ENCODE data around the gene PLK3. TPM values are rescaled to one million over a fixed set of nuclear protein-coding genes. Genes with fewer than 3 reads are reported as not detected.
"Not testable (repeated sequence)": the region's sequence is repeated elsewhere in the genome, so short reads cannot be mapped to it uniquely, and the experiment has no call there.

Gene PLK3
- total RNA-seq, 2 donors from 2014 or later, result 103 to 142 TPM

DNA sequence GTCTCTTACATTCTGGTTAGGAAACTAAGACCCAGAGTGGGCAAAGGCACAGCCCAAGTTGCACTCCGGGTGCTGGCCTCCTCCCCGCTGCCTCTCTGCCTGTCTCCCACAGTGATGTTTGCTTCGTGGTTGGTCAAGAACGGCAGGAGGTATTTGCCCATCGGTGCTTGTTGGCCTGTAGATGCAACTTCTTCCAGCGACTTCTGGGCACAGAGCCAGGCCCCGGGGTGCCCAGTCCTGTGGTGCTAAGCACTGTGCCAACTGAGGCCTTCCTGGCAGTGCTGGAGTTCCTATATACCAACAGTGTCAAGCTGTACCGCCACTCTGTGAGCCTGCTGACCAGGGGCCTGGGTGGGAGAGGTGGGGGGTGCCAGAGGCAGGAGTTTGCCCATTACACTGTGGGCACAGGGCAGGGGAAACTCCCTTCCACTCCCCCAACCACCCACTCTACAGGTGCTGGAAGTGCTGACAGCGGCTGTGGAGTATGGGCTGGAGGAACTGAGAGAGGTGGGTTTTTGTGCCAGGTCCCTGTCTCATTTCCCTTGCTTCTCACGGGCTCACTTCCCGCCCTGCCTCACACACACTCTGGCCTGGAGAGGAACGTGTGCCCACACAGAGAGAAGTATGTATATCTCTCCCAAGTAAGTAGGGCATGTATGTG lies 10.1 kb downstream of the PLK3 start:
- Histone ChIP-seq H3K27me3 (replicated peaks; ENCODE audit: insufficient read depth) (no peaks in the 10 kb centered on the region), H3K4me1 (ENCODE audit: control insufficient read depth in 1 of 2, low read depth in 2 of 2) (peaks cover 54 to 82% of the 10 kb centered on the region in 2 donors), H3K4me3 (peak overlapping the region; percentile 59), H3K9me3 (no peaks in the 10 kb centered on the region), H3K36me3 (peaks cover 17% of the 10 kb centered on the region), H3K27ac (peak overlapping the region; percentile 99 to 100)
- DNase-seq (ENCODE audit: low spot score) (no peak), ATAC-seq (ENCODE audit: insufficient number of reproducible peaks, low FRiP score, low read depth) (no peak)
- TF ChIP-seq, protein P1, sequence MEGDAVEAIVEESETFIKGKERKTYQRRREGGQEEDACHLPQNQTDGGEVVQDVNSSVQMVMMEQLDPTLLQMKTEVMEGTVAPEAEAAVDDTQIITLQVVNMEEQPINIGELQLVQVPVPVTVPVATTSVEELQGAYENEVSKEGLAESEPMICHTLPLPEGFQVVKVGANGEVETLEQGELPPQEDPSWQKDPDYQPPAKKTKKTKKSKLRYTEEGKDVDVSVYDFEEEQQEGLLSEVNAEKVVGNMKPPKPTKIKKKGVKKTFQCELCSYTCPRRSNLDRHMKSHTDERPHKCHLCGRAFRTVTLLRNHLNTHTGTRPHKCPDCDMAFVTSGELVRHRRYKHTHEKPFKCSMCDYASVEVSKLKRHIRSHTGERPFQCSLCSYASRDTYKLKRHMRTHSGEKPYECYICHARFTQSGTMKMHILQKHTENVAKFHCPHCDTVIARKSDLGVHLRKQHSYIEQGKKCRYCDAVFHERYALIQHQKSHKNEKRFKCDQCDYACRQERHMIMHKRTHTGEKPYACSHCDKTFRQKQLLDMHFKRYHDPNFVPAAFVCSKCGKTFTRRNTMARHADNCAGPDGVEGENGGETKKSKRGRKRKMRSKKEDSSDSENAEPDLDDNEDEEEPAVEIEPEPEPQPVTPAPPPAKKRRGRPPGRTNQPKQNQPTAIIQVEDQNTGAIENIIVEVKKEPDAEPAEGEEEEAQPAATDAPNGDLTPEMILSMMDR (IDR thresholded peaks at IDR 0.05), result no peak

GRCh38 chr1:44810762-44811105 lies 10.6 kb downstream of the PLK3 start:
- Histone ChIP-seq H3K27ac (peak overlapping the region; percentile 99 to 100), H3K4me1 (ENCODE audit: control insufficient read depth in 1 of 2, low read depth in 2 of 2) (peaks cover 53 to 77% of the 10 kb centered on the region in 2 donors), H3K36me3 (peaks cover 12% of the 10 kb centered on the region), H3K4me3 (peak overlapping the region; percentile 59)
- not testable (repeated sequence) for ATAC-seq (ENCODE audit: insufficient number of reproducible peaks, low FRiP score, low read depth); H3K27me3 ChIP-seq (replicated peaks; ENCODE audit: insufficient read depth); DNase-seq (ENCODE audit: low spot score); H3K9me3 ChIP-seq

DNA sequence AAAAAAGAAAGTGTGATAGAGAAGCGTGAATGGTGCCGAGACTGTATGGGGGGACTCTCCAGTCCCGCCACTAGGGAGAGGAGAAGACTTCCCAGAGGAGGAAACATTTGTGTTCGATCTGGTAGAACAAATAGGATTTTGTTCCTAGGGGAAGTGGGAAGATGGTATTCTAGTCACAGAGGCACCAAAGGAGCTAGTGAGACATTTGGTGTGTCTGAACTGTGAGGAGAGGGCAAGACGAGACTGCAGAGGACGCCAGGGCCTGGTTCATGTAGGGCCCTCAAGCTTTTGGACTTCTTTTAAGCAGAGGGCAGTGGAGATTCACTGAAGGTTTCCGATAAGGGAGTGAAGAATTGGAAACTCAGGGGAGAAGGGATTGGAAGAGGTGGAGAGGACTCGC lies 11.1 kb downstream of the PLK3 start:
- TF ChIP-seq, protein P1 (IDR thresholded peaks at IDR 0.05), result no peak
- peak overlapping the region; percentile 2 for H3K4me3 ChIP-seq
- peaks cover 48 to 72% of the 10 kb centered on the region in 2 donors for H3K4me1 ChIP-seq (ENCODE audit: control insufficient read depth in 1 of 2, low read depth in 2 of 2)
- H3K36me3 ChIP-seq, result peaks cover 8% of the 10 kb centered on the region
- DNase-seq (ENCODE audit: low spot score) (no peak), ATAC-seq (ENCODE audit: insufficient number of reproducible peaks, low FRiP score, low read depth) (no peak)
- no peaks in the 10 kb centered on the region for H3K9me3 ChIP-seq
- H3K27ac ChIP-seq, result peak overlapping the region; percentile 99 to 100
- no peaks in the 10 kb centered on the region for H3K27me3 ChIP-seq (replicated peaks; ENCODE audit: insufficient read depth)

DNA sequence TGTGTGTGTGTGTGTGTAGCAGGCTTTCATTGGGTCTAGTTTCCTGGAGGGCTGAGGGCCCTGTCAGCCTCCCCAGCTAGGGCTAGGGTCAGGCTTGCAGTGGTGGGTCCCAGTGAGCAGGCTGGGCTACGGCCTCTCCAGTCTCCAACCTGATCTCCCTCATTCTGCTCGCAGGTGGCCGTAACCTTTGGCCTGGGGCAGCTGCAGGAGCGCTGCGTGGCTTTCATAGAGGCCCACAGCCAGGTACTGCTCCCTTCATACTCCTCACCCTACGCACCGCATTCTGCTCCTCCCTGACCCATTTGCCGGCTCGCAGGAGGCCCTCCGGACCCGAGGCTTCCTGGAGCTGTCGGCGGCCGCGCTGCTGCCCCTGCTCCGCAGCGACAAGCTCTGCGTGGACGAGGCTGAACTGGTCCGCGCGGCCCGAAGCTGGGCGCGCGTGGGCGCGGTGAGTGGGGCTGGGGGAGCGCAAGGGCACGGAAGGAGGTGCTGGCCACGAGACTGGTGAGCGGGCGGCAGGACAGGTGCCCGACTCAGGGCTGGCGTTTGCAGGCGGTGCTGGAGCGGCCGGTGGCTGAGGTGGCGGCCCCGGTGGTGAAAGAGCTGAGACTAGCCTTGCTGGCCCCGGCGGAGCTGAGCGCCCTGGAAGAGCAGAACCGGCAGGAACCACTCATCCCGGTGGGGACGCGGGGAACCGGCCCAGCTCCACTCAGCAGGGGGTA lies 12.8 kb downstream of the PLK3 start:
- Histone ChIP-seq H3K27ac (peak overlapping the region; percentile 56 to 99), H3K4me3 (peak overlapping the region; percentile 64), H3K4me1 (ENCODE audit: control insufficient read depth in 1 of 2, low read depth in 2 of 2) (peaks cover 38 to 54% of the 10 kb centered on the region in 2 donors), H3K27me3 (replicated peaks; ENCODE audit: insufficient read depth) (no peaks in the 10 kb centered on the region), H3K36me3 (peaks cover 8% of the 10 kb centered on the region), H3K9me3 (no peaks in the 10 kb centered on the region)
- no peak for ATAC-seq (ENCODE audit: insufficient number of reproducible peaks, low FRiP score, low read depth)
- no peak for DNase-seq (ENCODE audit: low spot score)
- TF ChIP-seq, protein P1 (IDR thresholded peaks at IDR 0.05), result no peak

GRCh38 chr1:44815926-44816325 lies 15.7 kb downstream of the PLK3 start:
- H3K4me3 ChIP-seq; H3K27me3 ChIP-seq (replicated peaks; ENCODE audit: insufficient read depth); H3K36me3 ChIP-seq; ATAC-seq (ENCODE audit: insufficient number of reproducible peaks, low FRiP score, low read depth); H3K9me3 ChIP-seq; H3K27ac ChIP-seq; DNase-seq (ENCODE audit: low spot score): not testable (repeated sequence)
- peaks cover 13 to 50% of the 10 kb centered on the region in 2 donors for H3K4me1 ChIP-seq (ENCODE audit: control insufficient read depth in 1 of 2, low read depth in 2 of 2)

- TF ChIP-seq, protein P1 (IDR thresholded peaks at IDR 0.05), result no peak
- DNase-seq (ENCODE audit: low spot score) (no peak), ATAC-seq (ENCODE audit: insufficient number of reproducible peaks, low FRiP score, low read depth) (no peak)
- no peak overlapping the region for H3K27ac ChIP-seq
- H3K4me1 ChIP-seq (ENCODE audit: control insufficient read depth in 1 of 2, low read depth in 2 of 2), result peaks cover 3 to 43% of the 10 kb centered on the region in 2 donors
- no peaks in the 10 kb centered on the region for H3K27me3 ChIP-seq (replicated peaks; ENCODE audit: insufficient read depth)
- no peaks in the 10 kb centered on the region for H3K9me3 ChIP-seq
- no peak overlapping the region for H3K4me3 ChIP-seq
- peaks cover 8% of the 10 kb centered on the region for H3K36me3 ChIP-seq
These were observed 17.1 kb downstream of the PLK3 start for GRCh38 chr1:44817307-44817706.
